Ammon's horn (tissue), 1 donor: ENCODE measurements around the gene CDH23.
A peak's percentile ranks its signal among the peaks of the same experiment; 100 is the strongest.

Experiments used
- DNase-seq: peaks from one replicate; pipeline ENCODE4 v3.0.0-alpha.2; 2016; ENCODE audit warnings: low spot score

The CDH23 gene

GRCh38 chr10:71777213-71777985 lies 380.7 kb downstream of the CDH23 start:
- no peak for DNase-seq

- no peak for DNase-seq
Measured at GRCh38 chr10:71778071-71778825, 381.5 kb downstream of the CDH23 start.

GRCh38 chr10:71779641-71780040 lies 382.9 kb downstream of the CDH23 start:
- no peak for DNase-seq

- DNase-seq = no peak
Measured at GRCh38 chr10:71780156-71780555, 383.4 kb downstream of the CDH23 start.

GRCh38 chr10:71780719-71781118 lies 384.0 kb downstream of the CDH23 start:
- DNase-seq = no peak

- DNase-seq = no peak
Measured at GRCh38 chr10:71782221-71782916, 385.6 kb downstream of the CDH23 start.

GRCh38 chr10:71782917-71783490 lies 386.3 kb downstream of the CDH23 start:
- no peak for DNase-seq

GRCh38 chr10:71783917-71784678 lies 387.4 kb downstream of the CDH23 start:
- DNase-seq = no peak

GRCh38 chr10:71784679-71785272 lies 388.1 kb downstream of the CDH23 start:
- no peak for DNase-seq

GRCh38 chr10:71788954-71789353 lies 392.2 kb downstream of the CDH23 start:
- no peak for DNase-seq

GRCh38 chr10:71789871-71790270 lies 393.2 kb downstream of the CDH23 start:
- no peak for DNase-seq

- DNase-seq = no peak
Measured at GRCh38 chr10:71790749-71791440, 394.2 kb downstream of the CDH23 start.

GRCh38 chr10:71795248-71795647 lies 398.5 kb downstream of the CDH23 start:
- no peak for DNase-seq

- no peak for DNase-seq
Measured at GRCh38 chr10:71796749-71797405, 400.2 kb downstream of the CDH23 start.

GRCh38 chr10:71797533-71798307 lies 401.0 kb downstream of the CDH23 start:
- DNase-seq = peak; percentile 48

GRCh38 chr10:71798308-71798624 lies 401.5 kb downstream of the CDH23 start:
- no peak for DNase-seq

GRCh38 chr10:71799112-71799511 lies 402.4 kb downstream of the CDH23 start:
- no peak for DNase-seq

GRCh38 chr10:71799608-71800453 lies 403.1 kb downstream of the CDH23 start:
- no peak for DNase-seq

- peak; percentile 34 for DNase-seq
Measured at GRCh38 chr10:71801361-71801760, 404.6 kb downstream of the CDH23 start.
